Urinary bladder (tissue), 4 donors: ENCODE results near the gene IL13RA1. TPM values are rescaled to one million over a fixed set of nuclear protein-coding genes. Genes with fewer than 3 reads are reported as not detected.
A peak's percentile ranks its signal among the peaks of the same experiment; 100 is the strongest.

ENCODE experiments used
- DNase-seq: peaks from one replicate; pipeline ENCODE4 v3.0.0-alpha.2; 2015; ENCODE audit errors: extremely low spot score
- H3K27ac ChIP-seq: one replicate; pipeline ENCODE4 v1.5.1; 2013; ENCODE audit warnings: low read depth, mild to moderate bottlenecking, moderate library complexity
- H3K36me3 ChIP-seq: one replicate; pipeline ENCODE4 v1.6.1; 2013; ENCODE audit warnings: mild to moderate bottlenecking, moderate library complexity; ENCODE audit not compliant: insufficient read depth
- H3K4me1 ChIP-seq: one replicate; pipeline ENCODE4 v1.6.1; 2013; ENCODE audit warnings: mild to moderate bottlenecking, moderate library complexity; ENCODE audit not compliant: insufficient read depth
- H3K4me3 ChIP-seq: one replicate; pipeline ENCODE4 v1.5.1; 2013; ENCODE audit warnings: low read depth, low read length
- WGBS: extraction: QIAGEN DNeasy Blood & Tissue Kit; methylation state at CpG from one replicate; pipeline ENCODE4 v1.1.7; 2013; 5-methylcytosine and 5-hydroxymethylcytosine counted together
- polyA plus RNA-seq: library from polyadenylated mRNA; stranded (reverse); fragments of 200-250 nt; gene quantifications from one replicate; pipeline ENCODE4 v1.2.3, GENCODE V29; 2013
- small RNA-seq: library from RNA; depleted of rRNA; stranded (forward); fragments of <200 nt; gene quantifications from one replicate; pipeline ENCODE3, GENCODE V24; 2014
- total RNA-seq: library from RNA; depleted of rRNA; stranded (reverse); fragments of >200 nt; gene quantifications from one replicate; pipeline ENCODE4 v1.2.3, GENCODE V29; 2014
- donor health status: healthy with polysubstance abuse.
- donor health status: healthy.

IL13RA1 gene
- total and polyA plus RNA-seq, 2 donors: 30.1 to 36.7 TPM

GRCh38 chrX:118839334-118839958, 112.0 kb downstream of the IL13RA1 start:
- 6% methylated on average over 47 of the region's 50 CpGs for WGBS
- Histone ChIP-seq H3K4me1 (no peaks in the 10 kb centered on the region), H3K27ac (no peak overlapping the region), H3K4me3 (peak overlapping the region; percentile 25), H3K36me3 (no peaks in the 10 kb centered on the region)
- no peak for DNase-seq

Small RNA genes within 50 kb of the gene (small RNA-seq; reads per million reads assigned to genes)
- not detected for gene RF00566

Other genes with a start within 250 kb of the IL13RA1 start
- gene DOCK11, start 231.8 kb upstream of the IL13RA1 start, total RNA-seq: 50.4 TPM
- 15.3 TPM for gene DOCK11, start 231.8 kb upstream of the IL13RA1 start, polyA plus RNA-seq
- 1.9 TPM for gene ZCCHC12, start 96.2 kb downstream of the IL13RA1 start, total RNA-seq
- 0.44 TPM for gene ZCCHC12, start 96.2 kb downstream of the IL13RA1 start, polyA plus RNA-seq
- 3.4 TPM for gene LONRF3, start 247.0 kb downstream of the IL13RA1 start, total RNA-seq
- gene LONRF3, start 247.0 kb downstream of the IL13RA1 start, polyA plus RNA-seq: 7.4 TPM